HG02571 (cell line): Measurements from ENCODE around the gene SLIT3.

Source experiments
- ATAC-seq: cut with Tn5 transposase; IDR thresholded peaks from one replicate; pipeline ENCODE4 v1.9.1; 2021; ENCODE audit warnings: mild to moderate bottlenecking, moderate library complexity; ENCODE audit not compliant: unreplicated experiment

SLIT3 gene

DNA sequence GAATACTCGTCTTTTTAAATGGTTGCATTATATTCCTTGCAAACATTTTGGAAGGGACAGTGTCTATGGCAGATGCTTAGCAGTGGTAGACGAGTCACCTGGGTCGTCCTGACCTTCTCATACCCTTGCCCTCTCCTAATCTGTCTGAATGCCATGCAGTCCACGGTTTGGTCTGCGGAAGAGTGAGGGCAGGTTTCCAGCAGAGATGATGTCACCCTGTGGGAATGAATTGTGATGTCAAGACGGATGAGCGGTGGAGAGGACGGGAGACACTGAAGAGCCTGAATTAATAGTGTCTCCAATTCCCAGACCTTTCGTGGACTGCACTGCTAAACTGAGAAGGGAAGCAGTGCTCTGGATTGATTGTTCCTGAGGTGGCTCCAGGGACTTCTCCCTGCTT is 392.7 kb downstream of the SLIT3 start:
- no peak for ATAC-seq

DNA sequence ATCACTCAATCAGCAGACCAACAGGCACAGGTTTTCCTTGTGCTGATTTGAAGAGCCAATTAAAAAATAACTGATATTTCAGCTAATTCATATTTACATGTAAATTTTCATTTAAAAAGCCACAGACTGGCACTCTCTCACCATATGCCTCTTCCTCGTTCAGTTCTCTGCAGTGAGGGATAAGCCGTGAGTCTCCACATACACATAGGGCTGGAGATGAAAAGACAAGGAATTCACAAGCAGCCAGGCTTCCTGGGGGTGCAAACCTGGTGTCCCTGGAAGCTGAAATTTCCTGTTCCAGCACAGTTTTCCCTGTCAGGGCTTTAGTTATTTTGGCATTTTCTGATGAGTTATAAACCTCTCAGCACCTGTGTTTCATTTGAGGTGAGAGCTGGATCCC is 397.9 kb downstream of the SLIT3 start:
- ATAC-seq: no peak

DNA sequence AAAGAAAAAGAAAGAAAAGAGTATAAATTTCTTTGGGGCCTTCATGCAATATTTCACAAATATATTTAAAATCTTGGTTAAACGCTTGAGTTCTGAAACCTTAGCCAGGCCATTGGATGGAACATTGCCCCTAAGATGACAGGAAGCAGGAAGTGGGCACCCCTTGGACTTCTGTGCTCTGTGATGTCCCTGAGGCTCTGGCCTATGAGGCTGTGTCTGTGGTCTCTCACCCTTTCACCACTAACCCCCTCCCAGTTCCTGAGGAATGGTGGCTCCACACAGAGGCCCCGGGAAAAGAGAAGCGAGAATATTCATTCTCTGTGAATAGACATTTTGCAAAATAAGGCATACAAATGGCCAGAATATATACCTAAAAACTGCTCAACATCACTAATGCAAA is 401.3 kb downstream of the SLIT3 start:
- ATAC-seq: no peak

DNA sequence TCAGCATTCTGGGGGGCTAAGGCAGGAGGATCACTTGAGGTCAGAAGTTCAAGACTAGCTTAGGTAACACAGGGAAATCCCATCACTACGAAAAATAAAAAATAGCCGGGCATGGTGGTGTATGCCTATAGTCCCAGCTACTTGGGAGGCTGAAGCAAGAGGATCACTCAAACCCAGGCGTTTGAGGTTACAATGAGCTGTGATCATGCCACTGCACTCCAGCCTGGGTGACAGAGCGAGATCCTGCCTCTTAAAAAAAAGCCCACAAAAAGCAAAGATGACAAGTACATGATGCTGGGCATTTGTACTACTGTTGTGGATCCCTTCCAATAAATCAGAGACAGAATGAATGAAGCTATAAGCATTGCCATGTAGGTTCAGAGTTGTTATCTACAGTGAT is 401.7 kb downstream of the SLIT3 start:
- no peak for ATAC-seq

DNA sequence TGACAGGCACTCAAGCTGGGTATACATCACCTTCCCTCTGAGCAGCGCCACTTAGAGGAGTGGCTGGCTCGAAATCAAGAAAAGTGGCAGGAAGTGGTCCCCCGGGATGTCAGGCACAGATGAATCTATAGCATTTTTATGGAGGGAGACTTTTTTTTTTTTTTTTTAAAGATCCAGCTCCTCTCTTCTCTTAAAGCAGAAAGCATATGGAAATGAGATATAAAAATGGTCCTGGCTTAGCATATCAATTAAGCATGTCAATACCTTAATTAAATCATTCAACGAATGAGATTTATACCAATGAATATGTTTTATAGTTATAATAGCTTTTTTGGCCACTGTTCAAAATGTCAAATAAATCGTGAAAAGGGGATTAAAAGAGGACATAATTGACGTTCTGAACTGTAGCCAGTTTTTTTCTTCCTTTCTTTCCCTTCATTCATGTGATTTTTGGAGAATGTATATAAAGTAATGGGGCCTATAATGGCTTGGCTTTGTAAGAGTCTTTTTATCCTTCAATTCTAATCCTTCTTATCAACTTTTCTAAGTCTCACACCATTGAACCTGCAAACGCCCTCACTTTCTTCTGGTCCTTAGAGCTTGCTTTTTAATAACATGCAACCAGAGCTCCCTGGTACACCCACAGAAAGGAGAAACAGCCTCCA is 402.6 kb downstream of the SLIT3 start:
- no peak for ATAC-seq

GRCh38 chr5:168897387-168898122 is 403.4 kb downstream of the SLIT3 start:
- no peak for ATAC-seq

DNA sequence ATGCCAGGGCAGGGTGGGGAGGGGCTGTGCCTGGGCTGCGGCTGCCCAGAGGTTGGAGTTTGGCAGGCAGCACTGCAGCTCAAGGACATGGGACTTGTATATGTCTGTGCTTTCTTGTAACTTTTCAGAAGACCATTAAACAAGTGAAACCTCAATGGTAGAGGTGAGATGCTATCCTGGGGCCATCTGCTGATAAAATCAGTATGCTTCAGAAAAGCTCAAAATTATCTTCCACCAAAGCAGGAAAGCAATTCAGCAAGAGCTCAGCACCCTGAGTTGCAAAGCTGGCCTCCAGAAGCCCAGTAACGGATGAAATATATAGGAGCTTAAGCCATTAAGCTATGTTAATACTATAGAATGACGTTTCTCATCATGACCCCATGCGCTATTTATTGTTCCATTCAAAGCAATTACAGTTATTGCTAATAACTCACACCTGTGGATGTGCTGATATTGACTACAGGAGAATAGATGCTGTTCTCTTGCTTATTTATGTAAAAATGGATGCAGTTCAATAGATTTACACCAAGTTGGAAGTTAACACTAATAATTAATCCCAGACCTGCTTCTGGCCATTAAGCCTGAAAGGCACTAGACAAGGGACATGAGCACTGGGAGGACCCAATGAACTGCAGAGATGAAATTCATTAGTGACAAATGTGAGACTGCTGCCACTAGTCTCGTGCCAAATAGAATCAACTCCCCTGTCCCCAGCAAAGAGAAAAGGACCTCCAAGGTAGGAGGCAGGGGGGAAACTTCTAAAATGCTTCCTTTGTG is 405.5 kb downstream of the SLIT3 start:
- ATAC-seq: no peak

GRCh38 chr5:168893283-168893682 is 407.7 kb downstream of the SLIT3 start:
- ATAC-seq: no peak

DNA sequence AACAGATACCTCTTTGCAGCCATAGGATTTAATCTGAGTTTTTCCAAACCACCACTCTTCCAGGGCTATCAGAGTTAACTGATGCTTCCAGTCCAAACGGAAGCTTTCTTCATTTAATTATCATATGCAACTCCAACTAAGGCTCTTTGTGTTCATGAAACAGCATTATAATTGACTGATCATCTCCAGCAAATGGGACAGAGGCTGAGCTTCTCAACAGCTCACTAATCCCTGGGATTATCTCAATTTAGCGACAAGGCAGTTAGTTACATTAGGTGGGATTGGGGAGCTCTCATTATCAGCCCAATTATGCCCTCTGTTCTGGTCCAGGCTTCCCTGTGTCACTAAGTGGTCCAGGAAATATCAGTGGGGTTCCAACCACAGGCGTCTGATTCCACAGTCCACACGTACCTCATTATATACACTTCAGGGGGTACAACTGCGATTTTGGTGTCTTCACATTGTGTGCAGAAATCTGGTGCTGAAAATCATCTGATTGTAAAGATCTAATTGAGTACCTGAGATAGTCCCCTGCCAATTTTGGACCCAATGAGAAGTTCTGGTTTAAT is 408.2 kb downstream of the SLIT3 start:
- ATAC-seq: no peak

DNA sequence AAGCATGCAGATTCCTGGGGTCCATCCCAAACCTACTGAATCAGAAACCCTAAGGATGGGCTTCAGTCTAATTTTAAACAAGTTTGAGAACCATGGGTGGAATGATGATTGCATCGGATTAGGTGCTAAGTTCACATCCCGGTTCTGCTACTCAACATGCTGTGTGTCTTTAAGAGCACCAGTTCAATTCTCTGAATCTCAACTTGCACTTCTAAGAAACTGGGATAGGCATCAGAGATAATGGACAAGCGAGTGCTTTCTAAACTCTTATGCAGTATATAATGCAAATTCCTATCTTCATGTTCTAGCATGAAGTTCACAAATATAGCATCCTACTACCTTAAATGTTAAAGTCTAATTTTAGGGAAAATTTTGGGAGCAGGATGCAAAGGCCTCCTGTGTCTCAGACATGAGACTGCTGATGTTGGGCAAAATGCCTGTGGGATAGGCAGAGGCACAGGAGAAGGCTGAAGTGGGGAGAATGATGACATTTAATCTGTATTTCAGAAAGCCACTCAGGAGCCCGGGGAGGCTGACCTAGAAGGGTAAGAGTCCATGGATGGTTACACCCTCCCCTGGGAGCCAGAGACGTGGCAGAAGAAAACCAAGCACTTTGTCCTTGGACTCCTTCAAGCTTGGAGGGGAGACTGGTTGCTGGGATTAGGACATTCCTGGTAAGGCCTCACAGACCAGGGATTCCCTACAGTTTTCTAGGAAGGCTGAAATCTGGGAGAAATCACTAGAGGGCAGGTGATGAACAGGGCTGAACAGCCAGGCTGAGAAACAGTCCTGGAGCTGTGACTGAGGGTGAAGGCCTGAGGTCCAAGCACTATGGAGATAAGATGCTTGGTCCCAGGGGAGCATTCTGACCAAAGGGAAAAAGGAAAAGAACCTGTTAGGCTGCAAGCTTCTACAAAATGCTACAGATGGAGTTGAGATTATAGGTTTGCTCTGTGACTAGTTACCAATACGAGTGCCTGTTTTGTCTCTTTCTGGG is 409.8 kb downstream of the SLIT3 start:
- no peak for ATAC-seq

DNA sequence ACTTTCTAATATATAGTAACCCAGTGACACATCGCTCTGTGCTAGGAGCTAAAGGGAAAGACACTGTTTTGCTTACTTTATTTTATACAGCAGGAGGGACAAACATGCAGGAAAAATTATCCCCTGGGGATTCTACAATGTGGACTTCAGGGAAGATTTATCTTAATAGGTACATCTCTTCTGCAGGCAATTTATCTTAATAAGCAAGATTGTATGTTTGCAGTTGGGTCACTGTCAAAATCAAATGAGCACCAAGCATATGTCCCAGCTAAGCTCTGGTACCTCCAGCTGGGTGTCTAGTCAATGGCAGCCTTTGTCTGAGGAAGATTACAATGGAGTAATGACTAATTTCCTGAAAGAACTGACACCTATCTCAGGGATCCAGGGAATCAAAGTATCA is 411.9 kb downstream of the SLIT3 start:
- ATAC-seq: no peak

- ATAC-seq: no peak
These were observed 413.0 kb downstream of the SLIT3 start for GRCh38 chr5:168887931-168888330.

DNA sequence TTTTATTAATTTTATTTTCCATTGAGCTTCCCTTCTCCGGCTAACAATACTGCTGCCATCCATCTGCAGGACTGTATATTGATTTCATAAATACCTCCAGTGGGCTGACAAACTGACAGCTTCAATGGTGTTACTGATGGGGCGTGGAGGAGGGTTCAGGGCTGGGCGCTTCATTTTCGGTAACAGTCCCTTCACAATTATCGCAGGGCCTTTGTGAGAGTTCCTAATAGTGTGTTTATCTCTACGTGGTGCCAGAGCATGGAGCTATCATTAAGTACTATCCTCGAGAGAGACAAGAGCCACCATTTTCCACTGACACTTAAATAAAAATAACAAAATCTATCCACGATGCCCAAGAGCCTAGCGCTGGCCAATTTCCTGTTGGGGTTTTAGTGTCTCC is 414.8 kb downstream of the SLIT3 start:
- no peak for ATAC-seq

DNA sequence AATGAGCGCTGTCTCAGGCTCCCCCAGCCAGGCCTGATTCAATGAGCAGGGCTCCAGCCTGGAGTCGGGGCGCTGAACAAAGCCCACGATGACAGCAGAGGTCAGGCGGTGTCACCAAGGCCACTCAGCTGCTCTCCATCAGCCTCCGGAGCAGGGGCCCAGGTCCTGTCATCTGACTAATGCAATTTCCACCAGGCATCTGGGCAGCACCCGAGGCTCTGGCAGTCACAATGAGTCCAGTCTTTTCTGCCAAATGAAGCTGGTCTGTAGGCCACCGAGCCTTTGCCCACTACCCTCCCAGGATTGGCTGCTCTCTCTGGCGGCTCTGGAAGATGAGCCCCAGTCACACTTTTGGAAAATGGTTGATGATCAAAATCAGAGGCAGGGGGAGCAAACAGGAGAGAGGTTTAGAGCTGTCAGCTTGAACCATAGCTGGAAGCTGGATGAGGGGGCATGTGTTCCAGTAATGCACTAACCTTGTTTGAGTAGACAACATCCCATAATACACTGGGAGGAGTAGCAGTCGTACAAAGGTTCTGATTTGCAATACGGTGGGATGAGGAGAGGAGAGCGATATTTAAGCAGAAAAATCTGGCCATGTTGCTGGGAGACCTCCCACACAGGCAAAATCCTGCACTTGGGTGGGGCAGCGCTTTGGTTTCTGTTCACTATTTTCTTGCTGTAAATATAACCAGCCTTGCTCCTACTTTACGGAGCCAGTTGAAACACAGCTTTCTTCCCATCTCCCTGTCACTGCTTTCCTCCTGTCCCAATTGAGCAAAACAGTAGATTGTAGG is 415.4 kb downstream of the SLIT3 start:
- no peak for ATAC-seq

DNA sequence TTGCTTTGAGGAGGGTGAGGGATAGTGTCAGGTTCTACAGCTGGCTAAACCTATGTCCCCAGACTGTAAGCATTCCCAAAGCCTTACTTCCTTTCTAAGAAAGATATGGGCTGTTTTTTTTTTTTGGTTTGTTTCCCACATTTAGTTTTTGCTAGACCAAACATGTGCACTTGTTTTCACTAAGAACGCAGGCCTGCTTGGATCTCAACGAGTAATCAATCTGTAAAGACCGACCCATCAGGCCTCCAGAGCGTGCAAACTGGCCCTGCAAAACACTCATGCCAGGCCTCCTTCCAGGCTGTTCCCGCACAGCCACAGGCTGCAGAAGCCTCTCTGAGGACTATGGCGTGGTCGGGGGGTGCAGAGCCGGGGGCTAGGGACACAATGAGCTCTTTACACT is 416.9 kb downstream of the SLIT3 start:
- ATAC-seq: no peak

DNA sequence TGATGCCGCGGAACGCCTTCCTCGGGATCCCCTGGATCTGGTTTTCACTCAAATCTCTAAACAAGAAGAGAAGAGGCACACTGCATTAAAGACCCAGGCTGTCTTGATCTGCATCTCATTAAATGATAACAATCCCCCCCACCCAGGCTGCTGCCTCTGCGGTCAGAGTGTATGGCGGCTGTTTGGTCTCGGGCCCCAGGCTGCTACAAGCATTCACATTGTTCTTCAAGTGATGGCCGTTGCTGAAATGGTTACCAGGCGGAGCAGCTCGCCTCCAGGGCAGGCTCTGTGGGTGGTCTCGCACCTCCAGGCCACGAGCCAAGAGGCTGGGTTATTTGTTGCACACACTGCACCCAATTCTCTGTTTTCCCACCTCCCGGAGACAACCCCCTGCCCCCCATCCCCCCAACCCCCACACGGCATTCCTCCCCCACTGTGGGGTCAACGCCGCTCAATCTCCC is 417.6 kb downstream of the SLIT3 start:
- no peak for ATAC-seq

DNA sequence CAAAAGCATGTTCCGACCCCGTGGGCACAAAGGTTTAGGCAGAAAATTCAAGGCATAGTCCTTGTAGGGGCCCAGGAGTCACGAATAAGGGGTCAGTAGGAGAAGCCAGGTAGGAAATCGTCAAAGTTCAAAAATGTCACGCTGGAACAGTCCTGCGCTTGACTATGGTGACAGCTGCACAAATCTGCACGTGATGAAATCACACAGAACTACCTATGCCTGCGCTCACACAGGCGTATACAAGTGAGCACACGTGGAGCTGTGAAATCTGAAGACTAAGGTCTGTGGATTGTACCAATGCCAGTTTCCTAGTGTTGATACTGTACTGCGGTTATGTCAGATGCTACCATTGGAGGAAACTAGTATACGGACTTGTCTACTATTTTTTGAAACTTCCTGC is 418.7 kb downstream of the SLIT3 start:
- ATAC-seq: no peak

DNA sequence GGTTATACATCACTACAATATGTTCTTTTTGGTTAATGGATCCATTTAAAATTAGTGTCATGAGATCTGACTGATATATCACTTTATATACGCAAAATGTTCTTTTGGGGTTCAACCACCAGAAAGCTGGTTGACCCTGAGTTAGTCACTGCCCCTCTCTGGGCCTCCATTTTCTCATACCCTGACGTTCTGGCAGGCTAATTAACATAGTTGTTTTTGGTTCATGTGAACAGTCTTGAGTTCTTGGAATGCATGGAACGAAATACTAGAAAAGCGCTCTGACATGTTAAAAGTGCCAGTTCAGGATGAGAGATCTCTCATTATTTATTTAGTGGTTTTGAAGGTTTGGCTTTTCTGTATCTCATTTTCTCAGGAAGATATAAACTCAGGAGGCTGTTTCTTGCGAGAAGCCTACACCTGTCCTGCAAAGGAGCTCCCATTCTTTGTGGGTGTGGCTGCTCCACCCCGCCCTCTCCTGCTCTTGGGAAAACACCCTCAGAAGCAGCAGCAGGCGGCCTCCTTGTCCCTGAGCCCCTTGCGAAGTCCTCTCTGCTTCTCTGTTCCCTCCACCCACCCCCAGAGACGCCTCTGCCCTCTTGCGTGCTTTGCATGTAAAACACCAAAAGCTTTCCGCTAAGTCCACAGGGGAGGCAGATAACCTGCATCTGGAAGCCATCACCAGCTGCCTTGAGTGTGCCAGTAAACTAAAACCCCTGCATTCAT is 419.4 kb downstream of the SLIT3 start:
- no peak for ATAC-seq

DNA sequence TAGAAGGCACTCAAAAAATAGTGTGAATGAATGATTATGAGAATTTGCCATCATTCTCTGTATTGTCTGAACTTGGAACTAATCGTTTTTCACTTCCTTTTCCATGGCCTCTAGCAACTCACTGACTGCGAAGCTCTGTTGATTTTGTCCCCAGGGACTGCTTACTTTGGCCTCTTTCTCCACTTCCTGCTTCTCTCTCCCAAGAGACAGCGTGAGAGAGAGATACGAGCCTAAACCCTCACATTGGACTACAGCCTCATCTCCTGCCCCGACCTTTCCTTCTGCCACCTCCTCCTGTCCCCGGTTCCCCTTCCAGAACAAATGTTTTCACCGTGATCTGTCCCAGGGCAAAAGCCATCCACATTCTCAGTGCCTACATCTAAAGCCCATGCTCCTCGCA is 421.0 kb downstream of the SLIT3 start:
- ATAC-seq: peak; percentile 76
